ENCODE results near the gene OSBPL3. TPM values are rescaled to one million over a fixed set of nuclear protein-coding genes. Genes with fewer than 3 reads are reported as not detected.

Gene OSBPL3
- total RNA-seq, 1 donor from 2014 or later = 9.0 TPM

DNA sequence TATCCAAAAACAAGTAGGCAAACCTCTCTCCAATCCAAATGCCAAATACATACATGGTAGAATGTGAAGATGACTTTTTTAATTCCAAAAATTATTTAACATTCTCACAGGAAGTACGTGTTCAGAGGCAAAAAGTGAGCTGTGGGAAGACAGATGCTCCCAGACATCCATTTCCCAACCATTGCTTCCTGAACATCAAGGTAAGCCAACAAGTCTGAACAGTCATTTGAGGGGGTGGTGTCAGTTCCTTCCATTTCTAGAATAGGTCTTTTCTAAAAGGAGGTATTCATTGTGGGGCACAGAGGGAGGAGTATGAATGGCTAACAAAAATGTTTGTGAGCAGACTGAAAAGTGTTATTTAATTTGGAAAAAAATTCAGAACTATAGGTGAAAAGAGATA lies 49.1 kb downstream of the OSBPL3 start:
- no peak for ATAC-seq
- no peak for DNase-seq
- intact Hi-C loops (cut with micrococcal nuclease) = no loop called here

DNA sequence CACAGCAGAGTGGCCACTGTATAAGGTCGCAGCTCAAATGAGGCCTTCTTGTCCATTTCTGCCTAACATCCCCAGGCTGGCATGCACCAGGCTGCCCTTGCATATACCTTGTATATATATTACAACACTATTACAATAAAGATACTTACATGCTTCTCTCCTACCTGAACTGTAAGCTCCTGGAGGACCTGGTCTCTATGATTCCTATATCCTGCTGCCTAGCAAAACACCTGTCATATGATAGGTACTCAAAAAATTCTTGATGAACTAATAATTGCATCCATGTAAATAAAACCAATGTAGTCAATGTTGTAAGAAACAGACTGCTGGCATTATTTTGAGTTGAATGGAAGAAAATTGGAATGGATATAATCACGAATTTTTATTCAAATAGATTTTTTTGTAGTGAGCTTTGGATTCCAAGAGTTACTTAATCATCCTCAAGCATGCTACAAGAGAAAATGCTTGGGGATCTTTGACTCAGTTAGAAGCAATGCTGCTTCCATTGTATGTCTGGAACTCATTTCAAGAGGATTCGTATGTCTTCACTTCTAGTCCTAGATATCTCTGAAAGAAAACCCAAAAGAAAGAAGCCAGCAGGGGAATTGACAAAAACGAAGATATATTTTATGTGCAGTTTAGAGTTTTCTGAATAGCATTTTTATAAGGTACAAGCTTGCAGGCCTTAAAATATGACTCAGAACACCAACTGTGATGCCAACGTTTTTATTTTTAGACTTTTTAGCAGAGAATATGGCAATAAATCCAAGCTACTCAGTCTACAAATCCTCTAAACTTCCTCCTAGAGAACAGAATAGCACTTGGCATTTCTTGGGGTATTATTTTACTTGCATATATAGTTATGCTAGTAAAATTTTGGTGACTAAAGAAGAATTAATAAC lies 53.1 kb downstream of the OSBPL3 start:
- intact Hi-C loops (cut with micrococcal nuclease) = no loop called here
- ATAC-seq (no peak), DNase-seq (no peak)

DNA sequence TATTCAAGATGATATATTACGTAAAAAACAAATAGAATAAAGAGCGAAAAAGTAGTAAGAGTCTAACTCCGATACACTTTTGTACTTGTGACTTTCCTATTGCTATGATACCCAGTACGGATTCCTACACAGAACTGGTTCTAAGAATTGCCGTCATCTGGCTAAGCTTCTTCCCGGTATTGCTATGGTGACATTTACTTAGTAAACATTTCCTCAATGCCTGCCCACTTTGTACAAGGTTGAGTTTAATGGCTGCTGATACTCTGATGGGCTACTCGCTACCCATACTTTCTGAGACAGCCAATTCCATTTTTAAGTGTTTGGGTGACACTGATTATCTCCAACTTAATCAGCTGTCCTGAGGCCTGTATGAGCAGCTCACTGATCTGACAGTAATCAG lies 55.6 kb downstream of the OSBPL3 start:
- DNase-seq (no peak), ATAC-seq (peak; percentile 82)

DNA sequence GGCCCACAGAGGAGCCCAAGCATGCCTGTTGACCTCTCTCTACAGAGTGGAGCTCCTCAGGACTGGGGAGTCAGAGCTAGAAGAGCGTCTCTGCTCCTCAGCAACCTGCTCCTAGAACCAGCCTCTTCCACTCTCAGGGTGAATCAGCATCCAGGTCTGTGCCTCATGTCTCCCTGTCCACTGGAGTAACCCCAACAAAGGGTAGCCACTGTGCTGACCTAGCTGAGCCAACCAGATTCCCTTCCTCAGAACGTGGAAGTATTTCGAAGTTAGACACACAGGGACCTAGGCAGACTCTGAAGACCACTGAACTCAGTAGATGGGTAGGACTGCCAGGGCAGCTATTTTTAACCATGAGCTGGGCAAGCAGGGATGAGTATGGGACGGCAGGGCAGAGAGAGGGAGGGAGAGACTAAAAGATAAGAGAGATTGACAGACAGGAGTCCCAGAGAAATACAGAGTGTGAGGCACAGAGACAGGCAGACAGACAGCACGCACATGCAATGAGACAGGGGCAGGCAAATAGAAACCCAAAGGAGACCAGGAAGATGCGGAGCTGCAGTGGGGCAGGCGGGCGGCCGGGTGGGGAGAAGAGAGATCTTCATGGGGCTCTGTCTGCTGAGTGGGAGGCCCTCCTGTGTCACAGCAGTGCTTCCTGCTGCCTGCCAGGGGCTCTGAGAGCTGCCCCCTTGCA lies 56.7 kb downstream of the OSBPL3 start:
- intact Hi-C loops (cut with micrococcal nuclease) = loop anchor here (5.0 kb wide), 1 partner anchor 54 kb away; no protein-coding TSS in a partner anchor
- ATAC-seq (peak; percentile 80), DNase-seq (no peak)

More for the DNA sequence above, 55.6 kb downstream of the OSBPL3 start:
- intact Hi-C loops (cut with micrococcal nuclease) = loop anchor here (5.0 kb wide), 1 partner anchor 53 kb away; no protein-coding TSS in a partner anchor

DNA sequence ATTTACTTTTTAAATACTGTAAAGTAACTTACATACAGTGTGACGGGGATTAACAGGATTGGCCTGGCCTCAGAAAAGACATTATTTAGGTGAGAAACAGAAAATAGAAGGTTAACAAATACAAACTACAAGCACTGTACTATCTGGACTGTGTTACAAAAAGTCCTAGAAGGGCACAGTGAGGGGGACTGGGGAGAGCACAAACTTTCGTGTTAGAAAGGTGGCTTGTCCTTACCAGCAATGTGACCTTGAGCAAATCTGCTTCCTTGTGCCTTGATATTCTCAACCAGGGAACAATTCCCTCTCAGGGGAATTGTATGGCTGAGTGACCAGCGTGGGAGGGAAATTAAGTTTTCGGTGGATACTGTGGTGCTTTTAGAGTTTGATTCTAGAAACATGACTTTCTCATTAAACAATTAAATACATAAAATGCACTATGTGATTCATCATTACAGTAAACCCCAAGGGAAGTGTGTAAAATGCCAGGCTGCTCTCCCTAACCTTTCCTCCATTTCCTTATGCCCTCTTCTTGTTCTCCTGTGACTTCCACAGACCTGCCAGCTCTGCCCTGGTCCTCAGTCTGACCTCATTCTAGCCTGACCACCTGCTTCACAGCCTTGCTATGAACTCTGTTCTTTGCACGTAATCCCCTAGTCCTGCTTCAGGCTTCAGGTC lies 57.7 kb downstream of the OSBPL3 start:
- ATAC-seq (peak; percentile 51), DNase-seq (no peak)
- intact Hi-C loops (cut with micrococcal nuclease) = loop anchor here (5.0 kb wide), 1 partner anchor 55 kb away; no protein-coding TSS in a partner anchor

DNA sequence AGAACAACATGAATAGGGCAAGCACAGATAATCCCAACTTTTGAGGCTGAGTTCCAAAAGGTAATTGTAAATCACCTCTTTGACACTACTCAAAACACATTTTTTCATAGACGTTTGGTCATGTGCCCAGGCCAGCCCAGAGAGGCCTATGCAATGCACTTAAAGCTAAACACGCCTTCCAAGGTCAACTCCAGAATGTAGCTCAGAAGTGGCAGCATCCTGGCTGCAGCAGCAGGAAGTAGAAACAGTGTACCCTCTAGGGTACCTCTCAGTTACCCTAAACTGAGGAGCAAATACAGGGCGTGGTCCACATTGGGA lies 58.7 kb downstream of the OSBPL3 start:
- DNase-seq = no peak
- peak; percentile 39 for ATAC-seq
- intact Hi-C loops (cut with micrococcal nuclease) = loop anchor here (5.0 kb wide), 1 partner anchor 56 kb away; no protein-coding TSS in a partner anchor

DNA sequence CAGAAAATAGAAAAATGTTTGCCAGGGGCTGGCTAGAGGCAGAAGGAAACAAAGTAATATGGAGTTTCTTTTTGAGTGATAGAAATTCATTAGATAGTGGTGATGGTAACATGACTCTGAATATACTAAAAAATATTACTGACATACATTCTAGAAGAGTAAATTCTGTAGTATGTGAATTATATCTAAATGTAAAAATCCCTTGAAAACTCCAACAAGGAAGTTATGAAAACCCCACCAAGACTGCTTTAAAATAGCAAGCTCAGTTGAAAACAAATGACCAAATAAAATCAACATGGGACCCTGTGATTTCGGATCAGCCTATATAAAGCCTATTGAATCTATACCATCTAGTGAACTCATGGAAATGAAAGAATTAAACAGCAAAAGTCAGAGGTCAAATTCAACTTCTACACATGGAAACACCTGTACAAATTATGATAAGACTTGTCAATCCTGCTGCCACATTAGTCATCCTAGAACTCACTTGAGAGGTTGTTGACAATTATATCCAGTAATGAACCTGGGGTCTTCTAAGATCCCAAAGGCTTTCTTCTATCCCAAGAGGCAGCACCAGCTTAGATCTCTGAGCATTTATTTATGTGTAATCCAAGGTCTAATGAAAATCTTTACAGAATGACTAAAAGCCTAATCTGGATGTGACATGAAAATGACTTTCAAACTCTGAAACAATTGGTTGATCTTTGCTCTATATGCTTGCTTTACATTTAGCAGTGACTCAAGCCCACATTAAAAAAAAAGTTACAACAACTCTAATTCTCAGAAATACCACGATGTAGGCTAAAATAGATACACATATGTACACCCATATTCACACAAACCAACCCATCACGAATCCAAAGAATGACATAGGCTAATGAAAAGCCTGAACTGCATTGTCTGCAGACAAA lies 59.3 kb downstream of the OSBPL3 start:
- no peak for ATAC-seq

DNA sequence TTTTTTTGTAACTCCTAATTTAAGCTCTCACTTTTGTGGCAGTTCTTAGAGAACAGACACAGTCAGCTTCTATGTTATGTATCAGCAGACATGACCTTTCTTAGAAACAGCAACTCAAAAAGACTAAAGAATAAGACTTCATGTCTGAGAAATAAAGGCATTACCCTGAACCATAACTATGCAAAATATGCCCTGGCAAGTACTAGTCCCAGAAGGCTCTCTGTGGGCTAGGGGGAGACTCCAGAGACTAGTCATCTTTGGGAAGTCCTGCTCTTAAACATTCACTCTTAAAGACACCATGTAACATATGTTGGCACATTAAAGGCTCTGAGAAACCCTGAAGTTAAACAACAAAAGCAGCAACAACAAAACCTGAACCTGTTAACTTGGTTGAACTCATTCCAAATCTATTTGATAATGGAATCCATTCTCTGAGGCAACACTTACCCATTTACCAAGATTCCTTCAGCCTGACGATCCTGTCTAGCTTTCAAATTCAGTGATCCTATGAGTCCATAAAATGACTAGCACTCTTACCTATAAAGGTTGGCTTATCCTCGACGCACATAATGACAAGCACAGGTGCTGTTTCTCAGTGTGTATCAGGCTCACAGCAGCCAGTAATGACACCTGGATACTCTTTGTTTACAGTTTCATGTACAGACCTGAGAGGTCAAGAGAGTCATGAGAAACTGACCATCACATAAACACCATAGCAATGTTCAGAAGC lies 62.3 kb downstream of the OSBPL3 start:
- ATAC-seq (no peak), DNase-seq (no peak)
- intact Hi-C loops (cut with micrococcal nuclease) = no loop called here

More for the DNA sequence above, 59.3 kb downstream of the OSBPL3 start:
- intact Hi-C loops (cut with micrococcal nuclease) = loop anchor here (5.0 kb wide), 1 partner anchor 57 kb away; no protein-coding TSS in a partner anchor
- no peak for DNase-seq

DNA sequence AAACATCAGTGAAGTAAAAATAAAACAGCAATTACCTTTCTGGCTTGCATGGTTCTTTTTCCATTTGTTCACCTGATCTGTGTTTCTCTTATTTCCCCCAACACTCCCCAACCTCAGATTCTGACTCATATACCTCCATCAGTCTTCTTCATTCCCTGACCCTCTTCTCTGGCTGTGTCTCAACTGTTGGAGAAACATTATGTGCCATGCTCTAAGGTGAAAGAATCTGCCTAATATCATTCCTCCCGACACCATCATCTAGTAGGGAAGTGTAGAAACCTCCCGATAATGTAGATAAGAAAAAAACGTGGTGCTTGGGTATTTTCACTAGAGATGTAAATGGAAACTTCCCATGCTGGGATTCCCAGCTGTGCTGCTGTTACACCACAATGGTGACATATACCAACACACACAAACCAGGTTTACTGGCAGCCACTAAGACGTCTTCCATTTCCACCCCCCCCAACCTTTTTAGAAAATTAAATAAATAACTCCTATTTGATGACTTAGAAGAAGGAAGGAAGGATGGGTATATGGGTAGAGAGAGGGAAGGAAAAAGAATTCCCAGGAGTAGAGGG lies 63.4 kb downstream of the OSBPL3 start:
- ATAC-seq (no peak), DNase-seq (no peak)
- intact Hi-C loops (cut with micrococcal nuclease) = no loop called here

DNA sequence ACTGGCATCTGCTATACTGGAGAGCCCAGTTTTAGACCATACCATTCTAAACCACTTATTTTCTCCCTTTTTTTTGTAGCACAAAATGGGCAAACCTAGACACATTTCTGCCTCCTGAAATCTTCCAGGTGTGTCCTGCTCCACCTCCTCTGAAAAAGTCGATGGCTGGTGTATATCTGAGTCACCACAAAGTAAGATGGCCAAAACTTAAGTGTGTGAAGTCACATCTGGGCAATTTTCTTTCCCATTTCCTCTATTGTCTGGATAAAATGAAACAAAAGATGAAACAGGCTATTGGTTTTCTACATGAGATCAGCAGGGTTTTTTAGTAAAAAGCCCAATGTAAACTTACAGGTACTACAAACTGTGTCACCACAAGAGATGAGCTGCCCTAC lies 65.5 kb downstream of the OSBPL3 start:
- DNase-seq (no peak), ATAC-seq (no peak)
- intact Hi-C loops (cut with micrococcal nuclease) = no loop called here

DNA sequence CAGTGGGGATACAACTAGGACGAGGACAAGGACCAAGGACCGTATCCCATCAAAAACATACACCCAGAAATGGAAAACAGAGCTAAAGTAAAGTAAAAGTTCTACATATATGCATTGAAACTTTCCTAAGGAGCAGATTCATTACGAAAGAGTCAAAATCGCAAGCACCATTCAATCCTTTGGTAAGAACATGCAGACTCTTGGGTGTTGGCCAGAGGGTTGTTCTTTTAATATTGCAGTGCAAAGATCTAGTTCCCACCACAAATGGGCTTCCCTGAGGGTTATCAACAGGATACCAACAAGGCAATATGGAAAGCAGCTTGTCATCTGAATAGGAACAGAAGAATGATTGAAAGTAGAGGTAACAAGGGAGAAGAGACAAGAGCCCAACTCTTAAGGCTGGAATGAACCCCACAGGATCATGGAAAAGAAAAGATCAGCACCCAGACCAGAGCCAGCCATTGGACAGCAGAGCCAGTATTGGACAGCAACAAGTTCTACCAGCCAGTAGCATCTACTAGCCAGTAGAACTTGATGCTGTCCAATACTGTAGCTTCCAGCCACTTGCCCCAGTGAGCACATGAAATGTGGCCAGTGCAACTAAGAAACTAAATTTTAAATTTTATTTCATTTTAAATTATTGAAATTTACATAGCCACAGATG lies 66.0 kb downstream of the OSBPL3 start:
- DNase-seq (no peak), ATAC-seq (no peak)
- intact Hi-C loops (cut with micrococcal nuclease) = no loop called here

DNA sequence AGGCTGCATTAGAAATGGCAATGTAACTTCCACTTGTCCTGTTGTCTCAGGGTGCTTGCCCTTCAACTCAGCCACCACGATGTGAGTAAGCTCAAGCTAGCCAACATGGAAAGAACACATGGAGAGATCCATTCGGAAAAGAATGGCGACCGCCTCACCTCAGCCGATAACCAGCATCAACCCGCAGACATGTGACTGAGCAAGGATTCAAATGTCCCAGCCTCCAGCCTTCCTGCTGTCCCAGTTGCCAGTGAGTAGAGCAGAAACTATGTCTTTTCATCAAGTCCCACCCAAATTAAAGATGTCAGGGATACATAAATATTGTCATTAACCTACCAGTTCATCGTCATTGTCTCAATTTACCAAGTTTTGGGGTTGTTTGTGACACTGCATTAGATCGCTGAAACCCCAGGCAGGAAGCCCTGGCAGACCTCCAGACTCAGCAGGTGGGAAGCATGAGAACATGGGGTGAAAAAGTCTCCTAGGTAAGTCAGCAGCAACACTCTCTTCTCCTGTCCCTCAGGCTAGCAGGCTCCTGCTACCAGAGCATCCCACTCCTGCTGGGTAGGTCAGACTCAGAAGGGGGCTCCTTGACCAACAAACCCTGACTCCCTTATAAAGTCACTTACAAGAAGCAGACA lies 67.0 kb downstream of the OSBPL3 start:
- intact Hi-C loops (cut with micrococcal nuclease) = no loop called here
- no peak for DNase-seq
- no peak for ATAC-seq

DNA sequence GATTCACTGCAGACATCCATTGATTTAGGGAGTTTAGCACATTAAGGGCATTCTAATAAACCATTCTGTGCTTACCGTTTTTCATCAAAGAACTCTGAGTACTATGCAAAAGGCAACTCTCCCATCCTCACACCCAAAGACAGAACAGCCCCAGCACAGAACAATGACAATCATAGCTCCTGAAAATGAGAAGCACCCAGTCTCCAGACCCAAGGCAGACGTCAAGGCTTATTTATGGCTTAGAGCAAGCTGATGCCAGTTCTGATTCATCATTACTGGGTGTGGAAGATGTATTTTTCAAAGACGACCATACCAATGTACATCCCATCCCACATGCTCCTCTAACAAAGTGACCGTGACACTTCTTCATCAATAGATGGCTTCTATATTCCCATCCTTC lies 67.6 kb downstream of the OSBPL3 start:
- intact Hi-C loops (cut with micrococcal nuclease) = no loop called here
- ATAC-seq (no peak), DNase-seq (no peak)

DNA sequence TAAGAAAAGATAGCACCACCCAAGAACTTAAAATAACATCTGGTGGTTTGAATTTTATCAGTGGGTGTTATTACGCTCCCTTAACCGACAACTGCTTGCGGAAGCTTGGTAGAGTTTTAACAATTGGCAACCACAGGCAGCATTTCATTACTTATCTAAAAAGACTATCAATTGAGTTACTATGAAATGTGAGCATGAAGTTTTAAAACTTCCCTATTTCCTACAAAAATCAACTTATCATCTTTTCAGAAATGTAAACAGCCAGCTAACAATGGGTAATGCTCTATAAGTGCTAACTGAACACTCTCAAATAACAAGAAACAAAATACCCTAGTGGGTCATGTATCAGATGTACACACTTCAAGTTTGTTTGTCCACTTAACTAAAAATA lies 68.8 kb downstream of the OSBPL3 start:
- DNase-seq (no peak), ATAC-seq (peak; percentile 35)
- intact Hi-C loops (cut with micrococcal nuclease) = no loop called here

DNA sequence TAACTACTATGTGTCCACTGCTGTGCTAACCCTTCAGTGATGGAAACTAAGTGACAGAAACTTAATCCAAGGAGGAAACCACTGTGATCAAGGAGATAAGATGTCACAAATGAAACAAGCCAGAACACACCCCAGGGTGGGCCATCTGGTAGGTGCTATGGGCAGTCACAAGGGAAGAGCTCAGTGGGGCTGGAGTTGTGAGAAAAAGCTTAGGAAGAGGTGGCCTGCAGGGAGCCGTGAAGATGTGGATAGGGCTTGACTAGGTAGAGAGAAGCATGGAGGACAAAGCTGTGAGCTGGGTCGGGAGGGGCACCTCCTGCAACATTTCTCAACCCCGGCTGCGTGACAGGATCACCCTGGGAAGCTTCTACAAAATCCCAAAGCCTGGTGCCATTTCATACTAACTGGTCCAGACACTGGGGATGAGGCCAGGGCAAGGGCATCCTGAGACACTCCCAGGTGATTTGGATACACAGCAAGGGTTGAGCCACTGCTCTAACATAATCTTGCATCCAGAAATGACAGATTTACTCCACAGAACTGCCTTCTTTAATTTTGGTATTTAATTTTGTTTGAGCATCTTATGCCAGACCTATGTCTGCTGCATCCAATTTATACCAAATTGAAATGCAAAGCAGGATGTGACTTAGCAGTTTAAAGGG lies 69.3 kb downstream of the OSBPL3 start:
- no peak for ATAC-seq
- DNase-seq = no peak
- intact Hi-C loops (cut with micrococcal nuclease) = no loop called here

DNA sequence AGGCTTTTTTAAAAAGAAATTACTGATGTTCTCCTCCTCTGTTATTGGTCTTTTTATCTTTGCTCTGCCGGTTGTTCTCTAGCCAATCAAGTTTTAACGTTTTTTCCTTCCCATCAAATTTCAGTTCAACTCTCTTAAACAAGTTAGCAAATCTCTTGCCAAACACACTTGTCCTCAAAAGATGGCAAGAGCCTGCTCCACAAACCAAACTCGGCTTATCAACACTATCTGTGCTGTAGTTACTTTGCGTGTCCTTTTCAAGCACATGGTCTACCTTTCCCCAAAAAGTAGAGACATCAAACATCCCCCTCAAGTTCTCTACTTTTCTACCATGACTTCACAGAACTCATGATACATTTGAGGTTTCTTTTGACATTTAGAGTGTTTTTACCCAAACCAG lies 71.3 kb downstream of the OSBPL3 start:
- DNase-seq = no peak
- intact Hi-C loops (cut with micrococcal nuclease) = no loop called here
- no peak for ATAC-seq

All from left ventricle myocardium superior (tissue), 1 donor.